Stimulated activated CD4-positive, alpha-beta T cell treated with anti-CD3 and anti-CD28 coated beads, Interleukin-1b, Interleukin-23, amount 100 ng/mL, for 24 hours (primary cell): ENCODE data around the gene RIN3.

ENCODE experiments used
- DNase-seq, 4 experiments: peaks; one replicate each; pipeline ENCODE4 v3.0.0-alpha.2; 2020; ENCODE audit warnings: low read depth in 4 of 4, low spot score in 1 of 4

The RIN3 gene

GRCh38 chr14:92513204-92513965 lies at the start of gene RIN3:
Gene RIN3 (plus strand): TSS chr14:92513781. CDS start chr14:92513933, 152 bp downstream.
- DNase-seq = peak in 1 of 4 experiments; percentile 15

- DNase-seq = no peak
Measured at GRCh38 chr14:92464156-92464555, 49.4 kb upstream of the RIN3 start.

- no peak for DNase-seq
Measured at GRCh38 chr14:92464716-92465115, 48.9 kb upstream of the RIN3 start.

GRCh38 chr14:92465353-92466055 lies 48.1 kb upstream of the RIN3 start:
- no peak for DNase-seq

- no peak for DNase-seq
Measured at GRCh38 chr14:92466059-92466458, 47.5 kb upstream of the RIN3 start.

GRCh38 chr14:92469515-92469914 lies 44.1 kb upstream of the RIN3 start:
- no peak for DNase-seq

GRCh38 chr14:92470215-92470614 lies 43.4 kb upstream of the RIN3 start:
- DNase-seq = no peak

GRCh38 chr14:92470811-92471210 lies 42.8 kb upstream of the RIN3 start:
- DNase-seq = no peak

GRCh38 chr14:92471919-92472318 lies 41.7 kb upstream of the RIN3 start:
- DNase-seq = no peak

GRCh38 chr14:92472860-92473259 lies 40.7 kb upstream of the RIN3 start:
- DNase-seq = no peak

GRCh38 chr14:92473261-92473968 lies 40.2 kb upstream of the RIN3 start:
- DNase-seq = no peak

- no peak for DNase-seq
Measured at GRCh38 chr14:92473969-92474535, 39.5 kb upstream of the RIN3 start.

- DNase-seq = no peak
Measured at GRCh38 chr14:92475037-92475436, 38.5 kb upstream of the RIN3 start.

GRCh38 chr14:92475451-92476187 lies 38.0 kb upstream of the RIN3 start:
- DNase-seq = no peak

GRCh38 chr14:92480856-92481255 lies 32.7 kb upstream of the RIN3 start:
- no peak for DNase-seq

- no peak for DNase-seq
Measured at GRCh38 chr14:92481386-92481785, 32.2 kb upstream of the RIN3 start.

GRCh38 chr14:92481811-92482555 lies 31.6 kb upstream of the RIN3 start:
- no peak for DNase-seq

GRCh38 chr14:92482621-92483319 lies 30.8 kb upstream of the RIN3 start:
- no peak for DNase-seq

- no peak for DNase-seq
Measured at GRCh38 chr14:92484132-92484823, 29.3 kb upstream of the RIN3 start.
